PFSK-1 (cell line): ENCODE results near the gene TFEB.

Source experiments
- FOXP2 ChIP-seq: optimal IDR thresholded peaks from 2 replicates; pipeline ENCODE3; 2011; ENCODE audit warnings: borderline replicate concordance, control low read depth, inconsistent platforms; ENCODE audit not compliant: insufficient read depth; ENCODE audit errors: extremely low read length, extremely low read depth
- POLR2AphosphoS5 ChIP-seq: IDR thresholded peaks from 2 replicates; pipeline ENCODE4 v1.6.1; 2012; ENCODE audit warnings: low read depth, mild to moderate bottlenecking, control low read depth, low read length, moderate library complexity
- REST ChIP-seq, 2 experiments: IDR thresholded peaks; 2 replicates each; pipeline versions ENCODE4 v1.6.1 to v1.8.0; 2011 to 2012; ENCODE audit warnings: low read depth in 2 of 2, low read length in 2 of 2, control low read depth in 1 of 2, inconsistent platforms in 1 of 2, mild to moderate bottlenecking in 1 of 2, moderate library complexity in 1 of 2; ENCODE audit not compliant: insufficient read depth in 1 of 2
- SIN3A ChIP-seq: IDR thresholded peaks from 2 replicates; pipeline ENCODE4 v1.6.1; 2012; ENCODE audit warnings: mild to moderate bottlenecking, low read length, moderate library complexity, borderline replicate concordance; ENCODE audit not compliant: insufficient read depth
- TAF1 ChIP-seq: IDR thresholded peaks from 2 replicates; pipeline ENCODE4 v1.6.1; 2012; ENCODE audit warnings: low read length, control low read depth, borderline replicate concordance; ENCODE audit not compliant: insufficient read depth

- no peak for TF ChIP-seq REST (IDR thresholded peaks at IDR 0.05; ENCODE audit: insufficient read depth in 1 of 2, low read depth in 2 of 2, low read length in 2 of 2)
- no peak for TF ChIP-seq FOXP2
- no peak for TF ChIP-seq SIN3A
- no peak for TF ChIP-seq POLR2AphosphoS5
- no peak for TF ChIP-seq TAF1
These were observed 45.9 kb upstream of the TFEB start for GRCh38 chr6:41781366-41781730.
